HFFc6 (cell line): Measurements from ENCODE around the gene LHB. TPM values are rescaled to one million over a fixed set of nuclear protein-coding genes. Genes with fewer than 3 reads are reported as not detected.

Experiments
- DNase-seq: peaks from one replicate; pipeline ENCODE4 v3.0.0-alpha.2; 2018
- H3K27ac Mint-ChIP-seq: 2 replicates; pipeline ENCODE4 v1.8.0; 2020; ENCODE audit warnings: mild to moderate bottlenecking, mixed read lengths
- H3K27me3 Mint-ChIP-seq: 2 replicates; pipeline ENCODE4 v1.8.0; 2021; ENCODE audit warnings: mild to moderate bottlenecking, moderate library complexity, mixed read lengths; ENCODE audit not compliant: insufficient read depth
- H3K36me3 Mint-ChIP-seq: 2 replicates; pipeline ENCODE4 v1.8.0; 2021; ENCODE audit warnings: low read depth, mixed read lengths
- H3K4me1 Mint-ChIP-seq: 2 replicates; pipeline ENCODE4 v1.8.0; 2020; ENCODE audit warnings: low read depth, mixed read lengths
- H3K4me3 Mint-ChIP-seq: 2 replicates; pipeline ENCODE4 v1.8.0; 2020; ENCODE audit warnings: mild to moderate bottlenecking, moderate library complexity, mixed read lengths
- H3K9me3 Mint-ChIP-seq: 2 replicates; pipeline ENCODE4 v1.8.0; 2020; ENCODE audit warnings: mild to moderate bottlenecking, mixed read lengths
- total RNA-seq, 6 experiments: library from RNA; stranded (reverse); fragmentation: NEBNext Ultra II Directional; extraction: Animal tissue kit (Norgen Biotek cat#: 25700); gene quantifications; 2 replicates in 1 of 6; 3 replicates in 5 of 6; pipeline ENCODE4 v1.2.3, GENCODE V29; 2021
- TF ChIP-seq, protein P1 (sequence below): fragments of 200-600 bp; sonication (generic); IDR thresholded peaks from 2 replicates; pipeline ENCODE4 v1.5.0; 2021; ENCODE audit warnings: antibody characterized with exemption, mild to moderate bottlenecking

The LHB gene
- total RNA-seq, 6 experiments from 2014 or later = 0.46 TPM; not detected in 5

DNA sequence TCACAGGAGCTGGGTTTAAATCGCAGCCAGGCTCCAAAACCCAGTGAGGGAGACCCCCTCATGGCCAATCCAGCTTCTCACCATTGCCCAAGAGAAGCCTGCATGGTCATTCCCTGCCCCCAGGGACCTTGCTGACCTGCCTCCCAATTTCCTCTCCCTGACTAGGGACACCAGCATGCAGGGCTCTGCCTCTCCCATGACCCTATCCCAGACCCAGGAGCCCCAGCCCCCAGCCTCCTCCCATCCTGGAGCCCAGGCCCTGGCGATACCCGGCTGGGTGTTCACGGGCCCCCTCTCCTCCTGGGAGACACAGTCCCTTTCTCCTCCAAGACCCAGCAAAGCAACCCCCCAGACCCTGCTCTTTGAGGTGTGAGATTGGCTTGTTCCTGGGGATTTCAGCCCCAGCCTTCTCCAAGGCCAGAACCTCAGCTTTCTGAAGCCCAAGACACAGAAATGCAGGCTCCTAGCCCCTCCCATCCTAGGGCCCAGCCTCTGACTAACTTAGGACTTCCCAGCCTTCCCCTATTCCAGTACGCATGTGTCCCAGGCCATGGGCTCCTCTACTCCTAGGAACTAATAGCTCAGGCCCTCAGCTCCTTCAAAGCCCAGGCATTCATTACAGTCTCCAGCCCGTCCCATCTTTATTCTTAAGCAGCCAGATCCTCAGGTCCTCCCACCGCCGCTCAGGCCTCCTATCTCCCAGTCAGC lies 24.9 kb downstream of the LHB start:
- Mint-ChIP-seq H3K4me3 (peak overlapping the region; percentile 99), H3K27me3 (peaks cover 2% of the 10 kb centered on the region; the same call in 1 of the 2 replicates), H3K9me3 (no peaks in the 10 kb centered on the region), H3K36me3 (peaks cover 35% of the 10 kb centered on the region), H3K4me1 (peaks cover 30% of the 10 kb centered on the region), H3K27ac (peak overlapping the region; percentile 95)
- TF ChIP-seq, protein P1, sequence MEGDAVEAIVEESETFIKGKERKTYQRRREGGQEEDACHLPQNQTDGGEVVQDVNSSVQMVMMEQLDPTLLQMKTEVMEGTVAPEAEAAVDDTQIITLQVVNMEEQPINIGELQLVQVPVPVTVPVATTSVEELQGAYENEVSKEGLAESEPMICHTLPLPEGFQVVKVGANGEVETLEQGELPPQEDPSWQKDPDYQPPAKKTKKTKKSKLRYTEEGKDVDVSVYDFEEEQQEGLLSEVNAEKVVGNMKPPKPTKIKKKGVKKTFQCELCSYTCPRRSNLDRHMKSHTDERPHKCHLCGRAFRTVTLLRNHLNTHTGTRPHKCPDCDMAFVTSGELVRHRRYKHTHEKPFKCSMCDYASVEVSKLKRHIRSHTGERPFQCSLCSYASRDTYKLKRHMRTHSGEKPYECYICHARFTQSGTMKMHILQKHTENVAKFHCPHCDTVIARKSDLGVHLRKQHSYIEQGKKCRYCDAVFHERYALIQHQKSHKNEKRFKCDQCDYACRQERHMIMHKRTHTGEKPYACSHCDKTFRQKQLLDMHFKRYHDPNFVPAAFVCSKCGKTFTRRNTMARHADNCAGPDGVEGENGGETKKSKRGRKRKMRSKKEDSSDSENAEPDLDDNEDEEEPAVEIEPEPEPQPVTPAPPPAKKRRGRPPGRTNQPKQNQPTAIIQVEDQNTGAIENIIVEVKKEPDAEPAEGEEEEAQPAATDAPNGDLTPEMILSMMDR = no peak
- peak; percentile 80 for DNase-seq

DNA sequence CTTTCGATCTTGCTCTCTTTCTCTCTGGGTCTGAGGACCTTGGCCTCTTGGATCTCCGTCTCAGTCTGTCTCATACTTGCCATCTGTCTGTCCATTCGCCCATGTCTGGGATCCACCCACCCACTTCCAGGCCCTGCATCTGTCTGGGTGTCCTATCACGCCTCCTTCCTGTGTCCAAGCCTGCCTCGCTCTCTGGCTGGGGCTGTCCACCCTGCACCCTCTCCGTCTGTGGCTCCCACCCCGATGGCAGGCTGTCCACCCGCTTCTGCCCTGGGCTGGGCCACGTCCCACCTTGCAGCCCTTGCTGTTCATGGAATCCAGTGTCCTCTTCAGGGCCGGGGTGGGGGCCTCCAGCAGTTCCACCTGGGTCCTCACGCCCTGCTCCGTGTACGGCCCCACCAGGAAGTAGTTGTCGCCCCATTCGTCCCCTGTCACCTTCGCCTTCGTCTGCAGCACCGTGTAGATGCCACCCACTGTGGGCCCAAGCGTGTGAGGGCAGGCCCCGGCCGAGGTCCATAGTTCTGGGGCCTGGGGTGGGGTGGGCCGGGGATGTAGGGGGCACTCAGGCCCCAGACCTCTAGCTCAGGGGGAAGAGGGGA lies 25.8 kb downstream of the LHB start:
- H3K36me3 Mint-ChIP-seq = peaks cover 35% of the 10 kb centered on the region
- H3K4me1 Mint-ChIP-seq = peaks cover 30% of the 10 kb centered on the region
- no peak for DNase-seq
- TF ChIP-seq, protein P1 = no peak
- H3K27me3 Mint-ChIP-seq = peaks cover 2% of the 10 kb centered on the region; the same call in 1 of the 2 replicates
- no peaks in the 10 kb centered on the region for H3K9me3 Mint-ChIP-seq
- peak overlapping the region; percentile 40 for H3K27ac Mint-ChIP-seq
- peak overlapping the region; percentile 99; the same call in 1 of the 2 replicates for H3K4me3 Mint-ChIP-seq

DNA sequence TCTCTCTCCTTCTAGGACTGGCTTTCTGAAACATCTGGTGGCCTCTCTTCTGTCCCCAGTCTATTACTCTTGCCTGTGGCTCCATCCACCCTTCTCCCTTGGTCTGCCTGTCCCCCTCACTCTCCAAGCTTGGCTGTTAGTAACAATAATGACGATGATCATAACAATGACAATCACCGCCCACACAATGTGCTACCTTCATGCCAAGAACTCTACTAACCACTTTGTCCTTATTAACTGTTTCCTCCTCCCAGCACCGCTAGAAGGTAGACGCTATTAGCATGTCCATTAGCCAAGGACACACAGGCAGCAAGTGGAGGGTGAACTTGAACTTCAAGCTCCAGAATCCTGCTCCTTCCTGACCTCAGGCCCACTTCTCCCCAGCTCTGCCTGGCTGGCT lies 26.5 kb downstream of the LHB start:
- H3K4me3 Mint-ChIP-seq = no peak overlapping the region
- no peaks in the 10 kb centered on the region for H3K9me3 Mint-ChIP-seq
- peaks cover 29% of the 10 kb centered on the region for H3K4me1 Mint-ChIP-seq
- DNase-seq = no peak
- H3K27ac Mint-ChIP-seq = peak overlapping the region; percentile 28; the same call in 1 of the 2 replicates
- TF ChIP-seq, protein P1 = no peak
- H3K27me3 Mint-ChIP-seq = peaks cover 2% of the 10 kb centered on the region; the same call in 1 of the 2 replicates
- H3K36me3 Mint-ChIP-seq = peaks cover 34% of the 10 kb centered on the region

DNA sequence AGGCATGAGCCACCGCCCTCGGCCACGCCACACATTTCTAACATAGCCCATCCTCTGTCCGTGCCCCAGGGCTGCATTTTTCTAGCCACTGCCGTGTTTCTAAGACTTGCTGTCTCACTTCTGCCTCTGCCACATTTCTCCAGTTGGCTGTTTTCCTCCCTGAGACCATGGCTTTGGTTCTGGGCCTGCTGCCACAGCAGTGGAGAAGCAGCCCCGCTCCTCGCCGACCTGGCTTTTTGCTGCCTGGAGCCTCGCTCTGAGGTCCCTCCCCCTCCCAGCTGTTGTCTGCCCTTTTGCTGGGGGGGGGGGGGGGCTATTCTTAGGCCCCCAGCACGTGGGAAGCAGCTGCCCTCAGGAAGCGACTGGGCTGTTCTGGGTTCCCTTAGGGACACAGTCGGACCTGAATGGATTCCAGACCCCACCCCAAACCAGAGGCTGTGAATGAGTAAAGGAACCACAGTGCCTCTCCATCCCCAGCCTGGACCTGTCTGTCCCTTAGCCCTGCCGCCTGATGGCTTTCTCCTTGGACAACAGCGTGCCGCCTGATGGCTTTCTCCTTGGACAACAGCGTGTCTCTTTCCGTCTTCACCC lies 27.1 kb downstream of the LHB start:
- Mint-ChIP-seq H3K9me3 (no peaks in the 10 kb centered on the region), H3K36me3 (peaks cover 34% of the 10 kb centered on the region), H3K4me3 (no peak overlapping the region), H3K27ac (peak overlapping the region; percentile 28; the same call in 1 of the 2 replicates), H3K27me3 (peaks cover 2% of the 10 kb centered on the region; the same call in 1 of the 2 replicates), H3K4me1 (peaks cover 23% of the 10 kb centered on the region)
- no peak for DNase-seq
- TF ChIP-seq, protein P1 = no peak

DNA sequence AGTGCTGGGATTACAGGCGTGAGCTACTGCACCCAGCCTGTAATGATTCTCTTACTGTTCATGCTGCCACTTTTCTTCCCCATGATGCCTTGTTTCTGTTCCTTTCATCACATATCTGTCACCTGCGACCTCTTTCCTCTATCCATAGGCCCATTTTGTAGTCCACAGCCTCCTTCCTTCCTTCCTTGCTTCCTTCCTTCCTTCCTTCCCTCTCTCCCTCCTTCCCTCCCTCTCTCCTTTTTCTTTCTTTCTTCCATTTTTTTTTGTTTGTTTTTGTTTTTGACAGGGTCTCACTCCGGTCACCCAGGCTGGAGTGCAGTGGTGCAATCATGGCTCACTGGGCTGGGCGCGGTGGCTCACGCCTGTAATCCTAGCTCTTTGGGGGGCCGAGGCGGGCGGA lies 28.0 kb downstream of the LHB start:
- no peaks in the 10 kb centered on the region for H3K9me3 Mint-ChIP-seq
- no peak overlapping the region for H3K27ac Mint-ChIP-seq
- H3K4me3 Mint-ChIP-seq = no peak overlapping the region
- H3K36me3 Mint-ChIP-seq = peaks cover 29% of the 10 kb centered on the region
- TF ChIP-seq, protein P1 = no peak
- H3K4me1 Mint-ChIP-seq = peaks cover 13% of the 10 kb centered on the region
- H3K27me3 Mint-ChIP-seq = peaks cover 2% of the 10 kb centered on the region; the same call in 1 of the 2 replicates
- no peak for DNase-seq
